ENCODE data around the gene CNP.

The CNP gene

GRCh38 chr17:41973408-41973811 lies 6.8 kb downstream of the CNP start:
- DNase-seq (ENCODE audit: low read depth) = no peak

GRCh38 chr17:41974031-41974430 lies 7.4 kb downstream of the CNP start:
- no peak for DNase-seq (ENCODE audit: low read depth)

GRCh38 chr17:41974658-41975057 lies 8.1 kb downstream of the CNP start:
- no peak for DNase-seq (ENCODE audit: low read depth)

GRCh38 chr17:41975099-41976083 lies 8.8 kb downstream of the CNP start:
- DNase-seq (ENCODE audit: low read depth) = no peak

GRCh38 chr17:41976142-41976768 lies 9.7 kb downstream of the CNP start:
- no peak for DNase-seq (ENCODE audit: low read depth)

- no peak for DNase-seq (ENCODE audit: low read depth)
Observed at GRCh38 chr17:41977991-41978390, 11.4 kb downstream of the CNP start.

- DNase-seq (ENCODE audit: low read depth) = no peak
Observed at GRCh38 chr17:41982026-41982760, 15.6 kb downstream of the CNP start.

- no peak for DNase-seq (ENCODE audit: low read depth)
Observed at GRCh38 chr17:41984454-41984853, 17.9 kb downstream of the CNP start.

GRCh38 chr17:41985919-41986318 lies 19.3 kb downstream of the CNP start:
- DNase-seq (ENCODE audit: low read depth) = no peak

- no peak for DNase-seq (ENCODE audit: low read depth)
Observed at GRCh38 chr17:41986634-41987033, 20.0 kb downstream of the CNP start.

GRCh38 chr17:41987642-41988041 lies 21.0 kb downstream of the CNP start:
- DNase-seq (ENCODE audit: low read depth) = no peak

GRCh38 chr17:41988418-41988817 lies 21.8 kb downstream of the CNP start:
- no peak for DNase-seq (ENCODE audit: low read depth)

- no peak for DNase-seq (ENCODE audit: low read depth)
Observed at GRCh38 chr17:41989702-41990419, 23.3 kb downstream of the CNP start.

- DNase-seq (ENCODE audit: low read depth) = no peak
Observed at GRCh38 chr17:41992576-41992975, 26.0 kb downstream of the CNP start.

GRCh38 chr17:41996855-41997164 lies 30.2 kb downstream of the CNP start:
- DNase-seq (ENCODE audit: low read depth) = no peak

- DNase-seq (ENCODE audit: low read depth) = no peak
Observed at GRCh38 chr17:41998497-41998896, 31.9 kb downstream of the CNP start.

- no peak for DNase-seq (ENCODE audit: low read depth)
Observed at GRCh38 chr17:42000413-42001133, 34.0 kb downstream of the CNP start.

- no peak for DNase-seq (ENCODE audit: low read depth)
Observed at GRCh38 chr17:42001729-42002128, 35.1 kb downstream of the CNP start.

- no peak for DNase-seq (ENCODE audit: low read depth)
Observed at GRCh38 chr17:42002175-42002791, 35.7 kb downstream of the CNP start.

GRCh38 chr17:42002792-42003301 lies 36.3 kb downstream of the CNP start:
- no peak for DNase-seq (ENCODE audit: low read depth)

- no peak for DNase-seq (ENCODE audit: low read depth)
Observed at GRCh38 chr17:42005166-42005565, 38.6 kb downstream of the CNP start.
